Erythroblast (primary cell): ENCODE results near the gene PTGES3L.
A peak's percentile ranks its signal among the peaks of the same experiment; 100 is the strongest.
"Not testable (repeated sequence)": the region's sequence is repeated elsewhere in the genome, so short reads cannot be mapped to it uniquely, and the experiment has no call there.

Source experiments
- DNase-seq, 2 experiments: peaks; one replicate each; lab custom pipeline; 2025; lab: John Stamatoyannopoulos, UW
- GATA1 ChIP-seq: IDR thresholded peaks from 2 replicates; pipeline ENCODE4 v1.6.1; 2011; ENCODE audit warnings: low read depth, mild to moderate bottlenecking, control low read depth, low read length, moderate library complexity
- POLR2A ChIP-seq: IDR thresholded peaks from 2 replicates; pipeline ENCODE4 v1.6.1; 2011; ENCODE audit warnings: mild to moderate bottlenecking, low read length

PTGES3L gene

DNA sequence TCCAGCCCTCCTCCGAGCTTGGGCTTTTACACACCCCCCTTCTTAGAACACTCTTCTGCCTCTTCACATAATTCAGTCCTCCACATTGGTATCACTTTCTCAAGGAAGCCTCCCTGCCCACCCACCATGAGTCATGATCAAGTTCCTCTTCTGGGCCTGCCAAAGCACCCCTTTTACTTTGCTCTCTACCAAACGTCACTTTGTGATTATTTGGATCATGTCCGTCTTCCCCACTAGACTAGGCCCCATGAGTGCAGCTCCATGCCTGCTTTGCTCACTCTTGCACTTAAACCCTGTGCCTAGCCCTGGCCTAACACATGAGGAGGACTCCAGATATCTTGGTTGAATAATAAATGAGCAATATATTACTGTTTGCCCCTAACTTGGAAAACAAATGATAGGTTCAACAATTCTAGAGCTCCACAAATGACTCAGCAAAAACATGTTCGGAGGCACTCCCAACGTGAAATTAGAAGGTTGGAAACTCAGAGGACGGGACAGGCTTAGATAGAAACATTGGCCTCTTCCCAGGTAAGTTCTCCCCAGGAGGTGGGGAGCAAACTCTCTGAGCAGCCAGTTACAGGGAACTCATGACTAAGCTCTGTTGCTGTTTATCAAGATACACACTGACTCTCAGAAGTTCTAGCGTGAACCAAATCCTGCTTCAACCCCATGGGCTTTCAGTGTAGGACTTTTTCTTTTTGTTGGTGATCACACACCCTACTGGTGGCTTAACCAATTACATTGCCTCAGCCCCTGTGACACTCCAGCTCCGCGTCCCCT lies 51.0 kb downstream of the PTGES3L start:
- no peak for TF ChIP-seq GATA1
- peak; percentile 29 for TF ChIP-seq POLR2A
- peak; percentile 89 to 91 for DNase-seq

- TF ChIP-seq GATA1: no peak
- TF ChIP-seq POLR2A: no peak
- no peak for DNase-seq
Measured at GRCh38 chr17:42924891-42925290, 55.0 kb downstream of the PTGES3L start.

- DNase-seq: not testable (repeated sequence)
Measured at GRCh38 chr17:42923472-42923871, 56.4 kb downstream of the PTGES3L start.

- TF ChIP-seq GATA1: no peak
- no peak for TF ChIP-seq POLR2A
- no peak for DNase-seq
Measured at GRCh38 chr17:42922294-42922693, 57.6 kb downstream of the PTGES3L start.

GRCh38 chr17:42920922-42921321 lies 59.0 kb downstream of the PTGES3L start:
- DNase-seq: no peak
- TF ChIP-seq GATA1 (no peak), POLR2A (no peak)

- no peak for TF ChIP-seq GATA1
- no peak for TF ChIP-seq POLR2A
- DNase-seq: no peak
Measured at GRCh38 chr17:42920106-42920900, 59.6 kb downstream of the PTGES3L start.

- DNase-seq: not testable (repeated sequence)
Measured at GRCh38 chr17:42919522-42920077, 60.3 kb downstream of the PTGES3L start.

DNA sequence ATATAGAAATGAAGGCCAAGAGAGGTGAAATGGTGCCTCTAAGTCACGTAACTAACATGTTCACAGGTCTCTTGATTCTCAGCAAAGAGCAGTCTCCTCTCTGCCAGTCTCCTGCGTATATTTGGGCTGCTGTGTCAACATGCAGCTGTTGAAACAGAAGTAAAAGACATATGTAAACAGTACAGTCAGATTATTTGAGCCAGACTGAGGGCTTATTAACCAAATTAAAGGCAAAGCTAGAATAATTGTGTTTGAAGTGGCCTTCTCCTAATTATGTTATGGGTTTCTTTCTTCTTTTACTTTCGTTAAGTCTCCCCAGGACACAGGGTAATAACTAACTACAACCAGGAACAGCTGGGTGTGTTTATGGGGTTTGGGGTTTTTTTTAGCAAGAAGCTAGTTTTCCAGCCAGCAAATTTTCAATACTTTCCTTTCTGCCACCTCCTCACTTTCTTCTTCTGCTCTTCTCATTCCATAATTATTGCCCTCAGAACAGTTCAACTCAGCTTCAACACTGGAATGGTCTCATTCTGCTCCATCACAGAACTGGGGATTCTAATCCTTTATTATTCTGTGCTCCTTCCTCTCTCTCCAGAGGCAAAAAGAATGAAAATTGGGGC lies 60.9 kb downstream of the PTGES3L start:
- TF ChIP-seq GATA1 (no peak), POLR2A (no peak)
- DNase-seq: no peak
